HCT116 (cell line): ENCODE measurements around the gene TFG. TPM values are rescaled to one million over a fixed set of nuclear protein-coding genes. Genes with fewer than 3 reads are reported as not detected.

ENCODE experiments used
- ATAC-seq: fragments of 200-7000 bp; cut with Tn5 transposase; 2 replicates; pipeline ENCODE4 v1.9.1; 2020; ENCODE audit warnings: mild to moderate bottlenecking, moderate library complexity
- BruUV-seq: library from RNA; stranded (reverse); fragments of 400-500 nt; replicated peaks from 2 replicates; lab custom pipeline; 2021; lab: Mats Ljungman, UMichigan
- CTCF ChIA-PET: fragments of 300-600 bp; sonication (Branson Sonifier 250); formaldehyde crosslinking; loops from one replicate; lab custom pipeline; 2021; ENCODE audit warnings: antibody characterized with exemption; lab: Charles Lee
- POLR2A ChIA-PET: fragments of 300-600, 350-600 bp; sonication (Branson Sonifier 250); formaldehyde crosslinking; loops from one replicate; lab custom pipeline; 2021; ENCODE audit warnings: antibody characterized with exemption; lab: Charles Lee
- RAD21 ChIA-PET, 2 experiments: fragments of 300-600 bp; sonication (Branson Sonifier 250); formaldehyde crosslinking; loops; one replicate each; lab custom pipeline; 2023; ENCODE audit warnings: low total read pairs in 2 of 2; ENCODE audit not compliant: uncharacterized antibody in 2 of 2, unreplicated experiment in 2 of 2, low non-redundant PET in 1 of 2; lab: Charles Lee
- DNase-seq: peaks from one replicate; pipeline ENCODE4 v3.0.0-alpha.2; 2010; ENCODE audit warnings: low read depth, low spot score
- H2AFZ ChIP-seq: fragments of 200-600 bp; shearing (Covaris generic), sonication (generic); 2 replicates; pipeline ENCODE4 v1.6.1; 2017; ENCODE audit warnings: low read depth, mixed run types, mixed read lengths, antibody characterized with exemption, low read length; ENCODE audit not compliant: poor library complexity, severe bottlenecking
- H3K27ac ChIP-seq: 2 replicates; pipeline ENCODE4 v1.5.1; 2012; ENCODE audit warnings: low read depth, low read length
- H3K27me3 ChIP-seq: fragments of 200-600 bp; sonication (generic); 2 replicates; pipeline ENCODE4 v1.6.1; 2016; ENCODE audit warnings: mixed run types, low read length, mixed read lengths; ENCODE audit not compliant: insufficient read depth
- H3K36me3 ChIP-seq, 2 experiments: fragments of 200-500 bp in 1 of 2; fragments of 200-600 bp in 1 of 2; sonication (Bioruptor generic) in 1 of 2; sonication (generic) in 1 of 2; 2 replicates each; pipeline versions ENCODE4 v1.5.1 to v1.6.1; 2014 to 2016; ENCODE audit warnings: low read length in 2 of 2, inconsistent platforms in 1 of 2, mixed read lengths in 1 of 2, mixed run types in 1 of 2; ENCODE audit not compliant: insufficient read depth in 2 of 2, control insufficient read depth in 1 of 2
- H3K4me1 ChIP-seq, 2 experiments: fragments of 200-600 bp in 1 of 2; sonication (generic) in 1 of 2; 2 replicates each; pipeline versions ENCODE4 v1.5.1 to v1.6.1; 2012 to 2017; ENCODE audit warnings: low read length in 2 of 2, inconsistent platforms in 1 of 2, mild to moderate bottlenecking in 1 of 2, mixed read lengths in 1 of 2, mixed run types in 1 of 2, moderate library complexity in 1 of 2; ENCODE audit not compliant: insufficient read depth in 2 of 2, control insufficient read depth in 1 of 2
- H3K4me2 ChIP-seq: fragments of 200-600 bp; sonication (generic); 2 replicates; pipeline ENCODE4 v1.6.1; 2017; ENCODE audit warnings: mixed run types, low read length, mixed read lengths
- H3K4me3 ChIP-seq, 2 experiments: fragments of 200-600 bp in 1 of 2; sonication (generic) in 1 of 2; replicated peaks in 1 of 2; 2 replicates each; pipeline ENCODE4 v1.5.1; 2011 to 2016; ENCODE audit warnings: low read length in 2 of 2, control low read depth in 1 of 2, low read depth in 1 of 2, mild to moderate bottlenecking in 1 of 2, mixed read lengths in 1 of 2, mixed run types in 1 of 2
- H3K79me2 ChIP-seq: fragments of 200-600 bp; sonication (generic); 2 replicates; pipeline ENCODE4 v1.6.1; 2017; ENCODE audit warnings: mild to moderate bottlenecking, mixed run types, low read length, moderate library complexity, mixed read lengths; ENCODE audit not compliant: insufficient read depth
- H3K9ac ChIP-seq: fragments of 200-600 bp; sonication (generic); 2 replicates; pipeline ENCODE4 v1.6.1; 2016; ENCODE audit warnings: low read length, mixed read lengths
- H3K9me2 ChIP-seq: fragments of 200-600 bp; sonication (generic), shearing (Covaris generic); 2 replicates; pipeline ENCODE4 v1.6.1; 2017; ENCODE audit warnings: mixed run types, mild to moderate bottlenecking, moderate library complexity; ENCODE audit not compliant: insufficient read depth
- H3K9me3 ChIP-seq, 2 experiments: fragments of 200-500 bp in 1 of 2; fragments of 200-600 bp in 1 of 2; sonication (Bioruptor generic) in 1 of 2; sonication (generic) in 1 of 2; 2 replicates each; pipeline ENCODE4 v1.6.1; 2014 to 2017; ENCODE audit warnings: low read length in 2 of 2, mixed read lengths in 2 of 2, inconsistent platforms in 1 of 2, low read depth in 1 of 2, mild to moderate bottlenecking in 1 of 2, mixed run types in 1 of 2, moderate library complexity in 1 of 2; ENCODE audit not compliant: control insufficient read depth in 1 of 2, insufficient read depth in 1 of 2
- H4K20me1 ChIP-seq: fragments of 200-600 bp; sonication (generic), shearing (Covaris generic); 2 replicates; pipeline ENCODE4 v1.6.1; 2017; ENCODE audit warnings: mixed run types, mild to moderate bottlenecking, moderate library complexity; ENCODE audit not compliant: insufficient read depth
- CBX3 ChIP-seq: IDR thresholded peaks from 2 replicates; pipeline ENCODE4 v1.6.1; 2012; ENCODE audit warnings: low read depth
- CEBPB ChIP-seq: IDR thresholded peaks from 2 replicates; pipeline ENCODE4 v1.6.1; 2012; ENCODE audit warnings: low read depth
- EGR1 ChIP-seq: IDR thresholded peaks from 2 replicates; pipeline ENCODE4 v1.6.1; 2012; ENCODE audit warnings: low read depth
- ELF1 ChIP-seq: IDR thresholded peaks from 2 replicates; pipeline ENCODE4 v1.6.1; 2012; ENCODE audit warnings: low read depth, borderline replicate concordance
- EZH2 ChIP-seq: fragments of 200-600 bp; sonication (generic); IDR thresholded peaks from 2 replicates; pipeline ENCODE4 v1.6.1; 2017; ENCODE audit warnings: antibody characterized with exemption, mixed run types
- FOSL1 ChIP-seq: IDR thresholded peaks from 2 replicates; pipeline ENCODE4 v1.6.1; 2012; ENCODE audit warnings: low read depth
- POLR2A ChIP-seq: IDR thresholded peaks from 2 replicates; pipeline ENCODE4 v1.7.0; 2011; ENCODE audit warnings: borderline replicate concordance; ENCODE audit not compliant: insufficient read depth, insufficient read length; ENCODE audit errors: extremely low read depth
- POLR2AphosphoS5 ChIP-seq: IDR thresholded peaks from 2 replicates; pipeline ENCODE4 v1.6.1; 2011; ENCODE audit warnings: mild to moderate bottlenecking, low read depth, low read length, moderate library complexity
- RAD21 ChIP-seq: IDR thresholded peaks from 2 replicates; pipeline ENCODE4 v1.6.1; 2012; ENCODE audit warnings: low read depth, mild to moderate bottlenecking
- SIN3A ChIP-seq: IDR thresholded peaks from 2 replicates; pipeline ENCODE4 v1.6.1; 2012; ENCODE audit warnings: low read depth
- SP1 ChIP-seq: IDR thresholded peaks from 2 replicates; pipeline ENCODE4 v1.6.1; 2012; ENCODE audit warnings: low read depth
- TCF7L2 ChIP-seq: IDR thresholded peaks from 2 replicates; pipeline ENCODE4 v1.7.0; 2011; ENCODE audit warnings: borderline replicate concordance, inconsistent platforms; ENCODE audit not compliant: insufficient read depth, insufficient read length; ENCODE audit errors: extremely low read depth
- YY1 ChIP-seq: IDR thresholded peaks from 2 replicates; pipeline ENCODE4 v1.6.1; 2011; ENCODE audit warnings: low read length, low read depth, moderate library complexity, mild to moderate bottlenecking; ENCODE audit not compliant: insufficient replicate concordance; ENCODE audit errors: extremely low read depth
- ZFX ChIP-seq: fragments of 450-650 bp; IDR thresholded peaks from 2 replicates; pipeline ENCODE4 v1.6.1; 2017
- ZNF274 ChIP-seq: fragments of 200-500 bp; sonication (Bioruptor generic); IDR thresholded peaks from 2 replicates; pipeline ENCODE4 v1.6.1; 2014; ENCODE audit warnings: mild to moderate bottlenecking, low read depth, low read length, inconsistent platforms
- intact Hi-C: fragments of 100-400 bp; cut with micrococcal nuclease; formaldehyde crosslinking; loops from 2 replicates; pipeline ENCODE4 v1.10.0; 2022
- total RNA-seq: library from RNA; stranded (reverse); gene quantifications from one replicate; pipeline ENCODE4 v1.2.1, GENCODE V29; 2021; ENCODE audit not compliant: unreplicated experiment
- TF ChIP-seq, protein P1 (sequence below), 3 experiments: fragments of 200-600 bp in 1 of 3; sonication (generic) in 1 of 3; IDR thresholded peaks in 2 of 3; conservative IDR thresholded peaks in 1 of 3; 2 replicates each; pipeline ENCODE4 v1.5.1; 2012 to 2017; ENCODE audit warnings: low read depth in 2 of 3, low read length in 2 of 3, antibody characterized with exemption in 1 of 3, borderline replicate concordance in 1 of 3, control low read depth in 1 of 3, mild to moderate bottlenecking in 1 of 3, mixed read lengths in 1 of 3, mixed run types in 1 of 3, moderate library complexity in 1 of 3; ENCODE audit not compliant: insufficient read depth in 1 of 3
- TF ChIP-seq, protein P2 (sequence below): IDR thresholded peaks from 2 replicates; pipeline ENCODE4 v1.6.1; 2012
- TF ChIP-seq, protein P3 (sequence below): IDR thresholded peaks from 2 replicates; pipeline ENCODE4 v1.6.1; 2012
- TF ChIP-seq, protein P4 (sequence below): IDR thresholded peaks from 2 replicates; pipeline ENCODE4 v1.6.1; 2012; ENCODE audit warnings: low read depth

The TFG gene
- total RNA-seq, 1 experiment from 2014 or later: 99.1 TPM

DNA sequence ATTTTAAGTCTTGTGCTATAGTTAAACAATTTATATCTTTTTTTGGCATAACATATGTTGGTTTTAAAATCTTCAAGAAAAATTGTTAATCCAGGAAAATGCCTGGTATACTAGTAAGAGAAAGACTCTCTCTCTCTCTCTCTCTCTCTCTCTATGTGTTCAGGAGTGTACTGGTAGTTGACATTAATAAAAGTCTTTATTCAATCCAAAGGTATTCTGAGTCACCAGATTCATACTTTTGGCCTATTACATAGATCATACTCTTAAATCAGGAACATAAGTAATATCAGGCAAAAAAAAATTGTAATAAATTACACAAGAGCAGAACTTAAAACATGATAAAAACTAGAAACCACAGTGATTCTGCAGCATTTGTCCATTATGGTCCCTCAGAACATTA is 70.2 kb downstream of the TFG start:
- RAD21 ChIA-PET: no interaction called here
- no peak for ATAC-seq

More for the DNA sequence above, 70.2 kb downstream of the TFG start:
- ChIA-PET CTCF (no interaction called here), POLR2A (no interaction called here)
- no peaks in the 10 kb centered on the region for H3K9me2 ChIP-seq
- H3K4me1 ChIP-seq: no peaks in the 10 kb centered on the region
- H4K20me1 ChIP-seq: no peaks in the 10 kb centered on the region
- intact Hi-C loops: no loop called here
- no peaks in the 10 kb centered on the region for H3K36me3 ChIP-seq
- no TSS peak for BruUV-seq
- no peak overlapping the region for H2AFZ ChIP-seq
- H3K27me3 ChIP-seq: no peaks in the 10 kb centered on the region
- no peaks in the 10 kb centered on the region for H3K9me3 ChIP-seq
- TF ChIP-seq ELF1 (no peak), TCF7L2 (no peak), POLR2AphosphoS5 (no peak), SIN3A (no peak), POLR2A (no peak), EZH2 (no peak), CBX3 (no peak), RAD21 (no peak), YY1 (no peak), SP1 (no peak), ZNF274 (no peak), FOSL1 (no peak), CEBPB (no peak), ZFX (no peak), EGR1 (no peak)
- TF ChIP-seq, protein P1, sequence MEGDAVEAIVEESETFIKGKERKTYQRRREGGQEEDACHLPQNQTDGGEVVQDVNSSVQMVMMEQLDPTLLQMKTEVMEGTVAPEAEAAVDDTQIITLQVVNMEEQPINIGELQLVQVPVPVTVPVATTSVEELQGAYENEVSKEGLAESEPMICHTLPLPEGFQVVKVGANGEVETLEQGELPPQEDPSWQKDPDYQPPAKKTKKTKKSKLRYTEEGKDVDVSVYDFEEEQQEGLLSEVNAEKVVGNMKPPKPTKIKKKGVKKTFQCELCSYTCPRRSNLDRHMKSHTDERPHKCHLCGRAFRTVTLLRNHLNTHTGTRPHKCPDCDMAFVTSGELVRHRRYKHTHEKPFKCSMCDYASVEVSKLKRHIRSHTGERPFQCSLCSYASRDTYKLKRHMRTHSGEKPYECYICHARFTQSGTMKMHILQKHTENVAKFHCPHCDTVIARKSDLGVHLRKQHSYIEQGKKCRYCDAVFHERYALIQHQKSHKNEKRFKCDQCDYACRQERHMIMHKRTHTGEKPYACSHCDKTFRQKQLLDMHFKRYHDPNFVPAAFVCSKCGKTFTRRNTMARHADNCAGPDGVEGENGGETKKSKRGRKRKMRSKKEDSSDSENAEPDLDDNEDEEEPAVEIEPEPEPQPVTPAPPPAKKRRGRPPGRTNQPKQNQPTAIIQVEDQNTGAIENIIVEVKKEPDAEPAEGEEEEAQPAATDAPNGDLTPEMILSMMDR (IDR thresholded peaks at IDR 0.05 in 2 of 3, conservative IDR thresholded peaks at IDR 0.05 in 1 of 3; ENCODE audit: borderline replicate concordance in 1 of 3, insufficient read depth in 1 of 3, low read depth in 2 of 3, low read length in 2 of 3): no peak
- TF ChIP-seq, protein P2, sequence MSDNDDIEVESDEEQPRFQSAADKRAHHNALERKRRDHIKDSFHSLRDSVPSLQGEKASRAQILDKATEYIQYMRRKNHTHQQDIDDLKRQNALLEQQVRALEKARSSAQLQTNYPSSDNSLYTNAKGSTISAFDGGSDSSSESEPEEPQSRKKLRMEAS: no peak
- TF ChIP-seq, protein P3, sequence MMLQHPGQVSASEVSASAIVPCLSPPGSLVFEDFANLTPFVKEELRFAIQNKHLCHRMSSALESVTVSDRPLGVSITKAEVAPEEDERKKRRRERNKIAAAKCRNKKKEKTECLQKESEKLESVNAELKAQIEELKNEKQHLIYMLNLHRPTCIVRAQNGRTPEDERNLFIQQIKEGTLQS: no peak
- TF ChIP-seq, protein P4, sequence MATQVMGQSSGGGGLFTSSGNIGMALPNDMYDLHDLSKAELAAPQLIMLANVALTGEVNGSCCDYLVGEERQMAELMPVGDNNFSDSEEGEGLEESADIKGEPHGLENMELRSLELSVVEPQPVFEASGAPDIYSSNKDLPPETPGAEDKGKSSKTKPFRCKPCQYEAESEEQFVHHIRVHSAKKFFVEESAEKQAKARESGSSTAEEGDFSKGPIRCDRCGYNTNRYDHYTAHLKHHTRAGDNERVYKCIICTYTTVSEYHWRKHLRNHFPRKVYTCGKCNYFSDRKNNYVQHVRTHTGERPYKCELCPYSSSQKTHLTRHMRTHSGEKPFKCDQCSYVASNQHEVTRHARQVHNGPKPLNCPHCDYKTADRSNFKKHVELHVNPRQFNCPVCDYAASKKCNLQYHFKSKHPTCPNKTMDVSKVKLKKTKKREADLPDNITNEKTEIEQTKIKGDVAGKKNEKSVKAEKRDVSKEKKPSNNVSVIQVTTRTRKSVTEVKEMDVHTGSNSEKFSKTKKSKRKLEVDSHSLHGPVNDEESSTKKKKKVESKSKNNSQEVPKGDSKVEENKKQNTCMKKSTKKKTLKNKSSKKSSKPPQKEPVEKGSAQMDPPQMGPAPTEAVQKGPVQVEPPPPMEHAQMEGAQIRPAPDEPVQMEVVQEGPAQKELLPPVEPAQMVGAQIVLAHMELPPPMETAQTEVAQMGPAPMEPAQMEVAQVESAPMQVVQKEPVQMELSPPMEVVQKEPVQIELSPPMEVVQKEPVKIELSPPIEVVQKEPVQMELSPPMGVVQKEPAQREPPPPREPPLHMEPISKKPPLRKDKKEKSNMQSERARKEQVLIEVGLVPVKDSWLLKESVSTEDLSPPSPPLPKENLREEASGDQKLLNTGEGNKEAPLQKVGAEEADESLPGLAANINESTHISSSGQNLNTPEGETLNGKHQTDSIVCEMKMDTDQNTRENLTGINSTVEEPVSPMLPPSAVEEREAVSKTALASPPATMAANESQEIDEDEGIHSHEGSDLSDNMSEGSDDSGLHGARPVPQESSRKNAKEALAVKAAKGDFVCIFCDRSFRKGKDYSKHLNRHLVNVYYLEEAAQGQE: no peak
- DNase-seq: no peak
- no peak overlapping the region for H3K27ac ChIP-seq
- H3K79me2 ChIP-seq: no peaks in the 10 kb centered on the region
- no peak overlapping the region for H3K4me2 ChIP-seq
- H3K9ac ChIP-seq: no peak overlapping the region
- H3K4me3 ChIP-seq: no peak overlapping the region
